Body of pancreas (tissue), 4 donors: ENCODE results near the gene ZC3H18. TPM values are rescaled to one million over a fixed set of nuclear protein-coding genes. Genes with fewer than 3 reads are reported as not detected.

Experiments
- ATAC-seq: fragments of 150-250 bp; one replicate; pipeline ENCODE4 v1.9.1; 2016
- DNase-seq, 4 donors: peaks; one replicate each; pipeline ENCODE4 v3.0.0-alpha.2; 2019
- H3K27ac ChIP-seq, 4 donors: fragments of 200-600 bp; sonication (generic); 1 replicate in 3 of 4; 2 replicates in 1 of 4; pipeline versions ENCODE4 v1.5.1 to v1.6.1; 2016 to 2019; ENCODE audit warnings: mild to moderate bottlenecking in 1 of 4, mixed read lengths in 1 of 4, moderate library complexity in 1 of 4
- H3K27me3 ChIP-seq, 2 donors: fragments of 200-600 bp; sonication (generic); one replicate each; pipeline ENCODE4 v1.6.0; 2016; ENCODE audit warnings: mild to moderate bottlenecking in 1 of 2
- H3K36me3 ChIP-seq, 2 donors: fragments of 200-600 bp; sonication (generic); replicated peaks in 1 of 2; 2 replicates each; pipeline ENCODE4 v1.5.1; 2016; ENCODE audit warnings: low read depth in 2 of 2; ENCODE audit not compliant: insufficient read depth in 1 of 2
- H3K4me1 ChIP-seq: fragments of 200-600 bp; sonication (generic); one replicate; pipeline ENCODE4 v1.6.0; 2016
- H3K4me3 ChIP-seq, 2 donors: fragments of 200-600 bp; sonication (generic); 1 replicate in 1 of 2; 2 replicates in 1 of 2; pipeline ENCODE4 v1.5.1; 2016 to 2019
- H3K9me3 ChIP-seq, 3 donors: fragments of 200-600 bp; sonication (generic); 1 replicate in 2 of 3; 2 replicates in 1 of 3; pipeline ENCODE4 v1.5.1; 2016
- CTCF ChIP-seq, 7 experiments: fragments of 450-650 bp in 4 of 7; fragments of 200-600 bp in 3 of 7; sonication (generic) in 3 of 7; IDR thresholded peaks; one replicate each; pipeline ENCODE4 v1.5.1; 2016 to 2019; ENCODE audit warnings: antibody characterized with exemption in 7 of 7
- POLR2A ChIP-seq, 3 donors: fragments of 450-650 bp; IDR thresholded peaks; one replicate each; pipeline ENCODE4 v1.6.1; 2016; ENCODE audit warnings: antibody characterized with exemption in 3 of 3, mild to moderate bottlenecking in 2 of 3
- WGBS, 2 donors: methylation state at CpG; one replicate each; pipeline ENCODE4 v1.1.5; 2017; 5-methylcytosine and 5-hydroxymethylcytosine counted together
- intact Hi-C: fragments of 100-400 bp; cut with DNase I; formaldehyde crosslinking; loops from one replicate; pipeline ENCODE4 v1.15.1; 2023
- total RNA-seq, 2 donors: library from RNA; depleted of rRNA; stranded (reverse); fragments of >200 nt; gene quantifications; one replicate each; pipeline ENCODE4 v1.1.0, GENCODE V29; 2016

ZC3H18 gene
- total RNA-seq, 2 donors from 2014 or later: 11.7 to 22.4 TPM

DNA sequence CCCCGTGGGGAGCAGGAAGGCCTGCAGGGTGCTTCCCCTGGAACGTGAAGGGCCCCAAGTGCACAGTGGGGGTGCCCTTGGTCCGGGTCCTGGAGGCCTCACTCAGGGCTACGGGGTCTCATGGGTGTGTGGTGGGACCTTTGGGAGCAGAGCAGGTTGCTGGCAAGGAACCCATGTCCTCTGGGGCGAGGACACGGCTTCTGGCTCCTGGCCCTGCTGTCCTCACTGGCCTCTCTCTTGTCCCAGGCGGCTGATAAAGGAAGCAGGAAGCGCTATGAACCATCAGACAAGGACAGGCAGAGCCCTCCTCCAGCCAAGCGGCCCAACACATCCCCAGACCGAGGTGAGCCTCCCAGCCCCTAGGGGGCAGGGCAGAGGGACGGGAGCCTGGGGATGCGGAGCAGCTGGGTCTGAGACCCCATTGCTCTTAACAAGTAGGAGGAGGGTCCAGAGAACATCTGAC, 58.3 kb downstream of the ZC3H18 start:
- intact Hi-C loops: no loop called here
- H3K27me3 ChIP-seq: no peaks in the 10 kb centered on the region
- no peak for DNase-seq
- ATAC-seq: no peak
- H3K9me3 ChIP-seq: no peaks in the 10 kb centered on the region
- no peaks in the 10 kb centered on the region for H3K4me1 ChIP-seq
- H3K36me3 ChIP-seq: peaks cover 3 to 34% of the 10 kb centered on the region in 2 donors
- TF ChIP-seq POLR2A (IDR thresholded peaks at IDR 0.05) (no peak), CTCF (IDR thresholded peaks at IDR 0.05) (peak in 1 of 7 experiments; percentile 9)
- H3K27ac ChIP-seq: no peak overlapping the region
- WGBS, 2 donors: 72 to 74% methylated on average over 7 to 12 of the region's 12 CpGs
- no peak overlapping the region for H3K4me3 ChIP-seq

DNA sequence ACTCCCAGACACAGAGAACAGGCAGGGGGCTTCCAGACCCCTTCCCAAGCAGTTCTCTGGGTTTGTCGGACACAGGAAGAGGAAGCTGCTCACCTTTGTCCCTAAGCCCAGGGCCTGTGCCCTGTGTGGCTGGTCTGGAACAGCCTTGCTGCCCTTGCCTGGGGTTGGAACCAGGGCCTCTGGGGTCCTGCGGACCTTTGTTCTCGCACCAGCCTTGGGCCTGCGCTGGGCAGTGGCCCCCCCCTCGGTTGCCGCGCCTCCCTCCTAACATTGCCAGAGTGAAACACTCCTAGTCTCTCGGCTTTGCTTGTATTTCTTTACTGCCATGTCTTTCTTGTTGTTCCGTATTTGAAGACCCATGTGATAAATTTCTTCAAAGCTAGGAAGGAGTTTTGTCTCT, 59.6 kb downstream of the ZC3H18 start:
- Histone ChIP-seq H3K36me3 (peaks cover 0 to 25% of the 10 kb centered on the region in 2 donors), H3K27ac (no peak overlapping the region), H3K4me3 (no peak overlapping the region), H3K9me3 (no peaks in the 10 kb centered on the region), H3K4me1 (no peaks in the 10 kb centered on the region), H3K27me3 (no peaks in the 10 kb centered on the region)
- intact Hi-C loops: no loop called here
- TF ChIP-seq CTCF (IDR thresholded peaks at IDR 0.05) (no peak), POLR2A (IDR thresholded peaks at IDR 0.05) (no peak)
- DNase-seq (no peak), ATAC-seq (no peak)
- 80 to 85% methylated on average over 9 of the region's 9 CpGs for WGBS, 2 donors

DNA sequence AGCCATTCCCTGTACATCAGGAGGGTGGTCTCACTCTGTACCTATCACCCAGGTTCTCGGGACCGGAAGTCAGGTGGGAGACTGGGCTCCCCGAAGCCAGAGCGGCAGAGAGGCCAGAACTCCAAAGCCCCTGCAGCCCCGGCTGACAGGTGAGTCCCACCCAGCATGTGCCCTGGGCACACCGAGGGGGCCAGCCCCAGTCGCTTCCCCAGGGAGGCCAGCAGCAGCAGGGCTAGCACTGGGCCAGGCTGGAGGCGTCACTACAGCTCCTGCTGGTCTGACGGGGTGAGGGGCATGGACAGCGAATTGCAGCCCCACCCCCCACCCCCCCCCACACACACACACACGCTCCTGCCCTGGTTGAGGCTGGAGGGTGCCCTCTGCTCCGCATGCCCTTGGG, 60.2 kb downstream of the ZC3H18 start:
- Histone ChIP-seq H3K9me3 (no peaks in the 10 kb centered on the region), H3K36me3 (peaks cover 0 to 21% of the 10 kb centered on the region in 2 donors), H3K27ac (no peak overlapping the region), H3K27me3 (no peaks in the 10 kb centered on the region), H3K4me3 (no peak overlapping the region), H3K4me1 (no peaks in the 10 kb centered on the region)
- ATAC-seq (no peak), DNase-seq (no peak)
- TF ChIP-seq CTCF (IDR thresholded peaks at IDR 0.05): no peak
- TF ChIP-seq POLR2A (IDR thresholded peaks at IDR 0.05): no peak
- 90 to 91% methylated on average over 4 to 11 of the region's 12 CpGs for WGBS, 2 donors
- intact Hi-C loops: no loop called here

- H3K9me3 ChIP-seq: no peaks in the 10 kb centered on the region
- TF ChIP-seq POLR2A (IDR thresholded peaks at IDR 0.05) (no peak), CTCF (IDR thresholded peaks at IDR 0.05) (no peak)
- DNase-seq: no peak
- no peak overlapping the region for H3K27ac ChIP-seq
- no peak for ATAC-seq
- intact Hi-C loops: no loop called here
- H3K4me1 ChIP-seq: no peaks in the 10 kb centered on the region
- 92 to 96% methylated on average over 18 to 20 of the region's 23 CpGs for WGBS, 2 donors
- H3K4me3 ChIP-seq: no peak overlapping the region
- H3K36me3 ChIP-seq: peaks cover 0 to 21% of the 10 kb centered on the region in 2 donors
- H3K27me3 ChIP-seq: no peaks in the 10 kb centered on the region
These were observed 60.7 kb downstream of the ZC3H18 start for GRCh38 chr16:88630941-88631340.

DNA sequence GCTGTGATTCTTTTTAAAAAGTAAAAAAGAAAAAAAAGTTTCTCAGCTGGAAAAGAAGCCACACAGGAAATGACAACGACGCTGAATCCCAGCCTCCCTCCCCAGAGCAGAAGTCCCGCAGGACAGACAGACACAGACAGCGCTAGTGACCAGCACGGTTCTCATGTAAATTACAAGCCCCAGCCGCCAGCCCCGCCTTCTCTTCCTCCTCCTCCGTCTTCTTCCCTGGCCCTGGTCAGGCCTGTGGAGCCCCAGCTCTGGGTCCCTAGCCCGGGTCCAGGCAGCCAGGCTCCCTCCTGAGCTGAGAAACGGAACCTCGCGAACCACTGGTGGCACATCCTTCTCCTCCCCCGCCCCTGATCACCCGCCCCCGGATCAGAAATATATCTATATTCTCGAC, 61.2 kb downstream of the ZC3H18 start:
- intact Hi-C loops: no loop called here
- Histone ChIP-seq H3K9me3 (no peaks in the 10 kb centered on the region), H3K27ac (no peak overlapping the region), H3K4me3 (no peak overlapping the region), H3K36me3 (peaks cover 0 to 21% of the 10 kb centered on the region in 2 donors), H3K4me1 (no peaks in the 10 kb centered on the region), H3K27me3 (no peaks in the 10 kb centered on the region)
- DNase-seq (no peak), ATAC-seq (no peak)
- WGBS, 2 donors: 82 to 88% methylated on average over 16 of the region's 16 CpGs
- TF ChIP-seq POLR2A (IDR thresholded peaks at IDR 0.05) (no peak), CTCF (IDR thresholded peaks at IDR 0.05) (no peak)
